ENCODE measurements around the gene ATP6V0A4. TPM values are rescaled to one million over a fixed set of nuclear protein-coding genes. Genes with fewer than 3 reads are reported as not detected.
"Not testable (repeated sequence)": the region's sequence is repeated elsewhere in the genome, so short reads cannot be mapped to it uniquely, and the experiment has no call there.

The ATP6V0A4 gene
- total RNA-seq, 2 donors from 2014 or later = not detected

GRCh38 chr7:138697535-138698182, 100.3 kb downstream of the ATP6V0A4 start:
- TF ChIP-seq, protein P1, sequence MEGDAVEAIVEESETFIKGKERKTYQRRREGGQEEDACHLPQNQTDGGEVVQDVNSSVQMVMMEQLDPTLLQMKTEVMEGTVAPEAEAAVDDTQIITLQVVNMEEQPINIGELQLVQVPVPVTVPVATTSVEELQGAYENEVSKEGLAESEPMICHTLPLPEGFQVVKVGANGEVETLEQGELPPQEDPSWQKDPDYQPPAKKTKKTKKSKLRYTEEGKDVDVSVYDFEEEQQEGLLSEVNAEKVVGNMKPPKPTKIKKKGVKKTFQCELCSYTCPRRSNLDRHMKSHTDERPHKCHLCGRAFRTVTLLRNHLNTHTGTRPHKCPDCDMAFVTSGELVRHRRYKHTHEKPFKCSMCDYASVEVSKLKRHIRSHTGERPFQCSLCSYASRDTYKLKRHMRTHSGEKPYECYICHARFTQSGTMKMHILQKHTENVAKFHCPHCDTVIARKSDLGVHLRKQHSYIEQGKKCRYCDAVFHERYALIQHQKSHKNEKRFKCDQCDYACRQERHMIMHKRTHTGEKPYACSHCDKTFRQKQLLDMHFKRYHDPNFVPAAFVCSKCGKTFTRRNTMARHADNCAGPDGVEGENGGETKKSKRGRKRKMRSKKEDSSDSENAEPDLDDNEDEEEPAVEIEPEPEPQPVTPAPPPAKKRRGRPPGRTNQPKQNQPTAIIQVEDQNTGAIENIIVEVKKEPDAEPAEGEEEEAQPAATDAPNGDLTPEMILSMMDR (IDR thresholded peaks at IDR 0.05) = no peak
- no peak for TF ChIP-seq POLR2A (IDR thresholded peaks at IDR 0.05)
- no peaks in the 10 kb centered on the region for H3K4me1 ChIP-seq
- ATAC-seq = no peak
- H3K27ac ChIP-seq = no peak overlapping the region
- no peaks in the 10 kb centered on the region for H3K27me3 ChIP-seq
- no peak overlapping the region for H3K4me3 ChIP-seq
- no peak for DNase-seq
- 68 to 71% methylated on average over 2 of the region's 2 CpGs for WGBS, 2 donors
- H3K9me3 ChIP-seq = no peaks in the 10 kb centered on the region
- intact Hi-C loops (cut with DNase I) = no loop called here
- no peaks in the 10 kb centered on the region for H3K36me3 ChIP-seq (replicated peaks in 1 of 2; ENCODE audit: insufficient read depth in 1 of 2, low read depth in 2 of 2)

DNA sequence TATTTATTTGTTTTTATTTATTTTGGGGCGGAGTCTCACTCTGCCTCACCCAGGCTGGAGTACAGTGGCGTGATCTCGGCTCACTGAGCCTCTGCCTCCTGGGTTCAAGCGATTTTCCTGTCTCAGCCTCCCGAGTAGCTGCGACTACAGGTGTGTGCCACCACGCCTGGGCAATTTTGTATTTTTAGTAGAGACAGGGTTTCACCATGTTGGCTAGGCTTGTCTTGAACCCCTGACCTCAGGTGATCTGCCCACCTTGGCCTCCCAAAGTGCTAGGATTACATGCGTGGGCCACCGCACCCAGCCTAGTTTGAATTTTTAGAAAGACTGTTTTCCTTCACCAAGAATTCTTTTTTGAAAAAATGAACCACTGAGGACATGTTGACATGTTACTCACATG, 102.2 kb downstream of the ATP6V0A4 start:
- H3K27me3 ChIP-seq; H3K27ac ChIP-seq; H3K9me3 ChIP-seq; ATAC-seq; H3K4me1 ChIP-seq; H3K4me3 ChIP-seq; DNase-seq; intact Hi-C loops (cut with DNase I); H3K36me3 ChIP-seq (replicated peaks in 1 of 2; ENCODE audit: insufficient read depth in 1 of 2, low read depth in 2 of 2): not testable (repeated sequence)
- 92% methylated on average over 9 of the region's 9 CpGs for WGBS, 2 donors

- no peak for TF ChIP-seq POLR2A (IDR thresholded peaks at IDR 0.05)
- TF ChIP-seq, protein P1 (IDR thresholded peaks at IDR 0.05) = no peak
- H3K4me3 ChIP-seq = no peak overlapping the region
- no peak overlapping the region for H3K27ac ChIP-seq
- DNase-seq (no peak), ATAC-seq (no peak)
- no peaks in the 10 kb centered on the region for H3K27me3 ChIP-seq
- intact Hi-C loops (cut with DNase I) = no loop called here
- no peaks in the 10 kb centered on the region for H3K9me3 ChIP-seq
- no peaks in the 10 kb centered on the region for H3K4me1 ChIP-seq
- 96 to 99% methylated on average over 4 of the region's 4 CpGs for WGBS, 2 donors
- no peaks in the 10 kb centered on the region for H3K36me3 ChIP-seq (replicated peaks in 1 of 2; ENCODE audit: insufficient read depth in 1 of 2, low read depth in 2 of 2)
Measured at GRCh38 chr7:138695106-138695505, 102.9 kb downstream of the ATP6V0A4 start.

GRCh38 chr7:138691178-138691577, 106.8 kb downstream of the ATP6V0A4 start:
- no peak overlapping the region for H3K27ac ChIP-seq
- H3K36me3 ChIP-seq (replicated peaks in 1 of 2; ENCODE audit: insufficient read depth in 1 of 2, low read depth in 2 of 2) = no peaks in the 10 kb centered on the region
- WGBS, 2 donors = 75% methylated on average over 5 of the region's 5 CpGs
- no peak overlapping the region for H3K4me3 ChIP-seq
- intact Hi-C loops (cut with DNase I) = no loop called here
- H3K27me3 ChIP-seq = no peaks in the 10 kb centered on the region
- ATAC-seq (no peak), DNase-seq (no peak)
- peaks cover 7% of the 10 kb centered on the region for H3K4me1 ChIP-seq
- H3K9me3 ChIP-seq = no peaks in the 10 kb centered on the region
- TF ChIP-seq, protein P1 (IDR thresholded peaks at IDR 0.05) = no peak
- TF ChIP-seq POLR2A (IDR thresholded peaks at IDR 0.05) = no peak

- H3K4me1 ChIP-seq = peaks cover 7% of the 10 kb centered on the region
- ATAC-seq = no peak
- 98 to 100% methylated on average over 2 of the region's 2 CpGs for WGBS, 2 donors
- TF ChIP-seq, protein P1 (IDR thresholded peaks at IDR 0.05) = no peak
- no peak for TF ChIP-seq POLR2A (IDR thresholded peaks at IDR 0.05)
- H3K4me3 ChIP-seq = no peak overlapping the region
- H3K27me3 ChIP-seq = no peaks in the 10 kb centered on the region
- no peaks in the 10 kb centered on the region for H3K9me3 ChIP-seq
- H3K27ac ChIP-seq = no peak overlapping the region
- no peaks in the 10 kb centered on the region for H3K36me3 ChIP-seq (replicated peaks in 1 of 2; ENCODE audit: insufficient read depth in 1 of 2, low read depth in 2 of 2)
- intact Hi-C loops (cut with DNase I) = no loop called here
- no peak for DNase-seq
Measured at GRCh38 chr7:138690495-138690894, 107.5 kb downstream of the ATP6V0A4 start.

GRCh38 chr7:138688037-138688436, 110.0 kb downstream of the ATP6V0A4 start:
- H3K27ac ChIP-seq; DNase-seq; H3K9me3 ChIP-seq; ATAC-seq; H3K4me3 ChIP-seq; H3K4me1 ChIP-seq; H3K36me3 ChIP-seq (replicated peaks in 1 of 2; ENCODE audit: insufficient read depth in 1 of 2, low read depth in 2 of 2); intact Hi-C loops (cut with DNase I); H3K27me3 ChIP-seq: not testable (repeated sequence)
- WGBS, 2 donors = 90 to 92% methylated on average over 6 of the region's 6 CpGs
